Endothelial cell of umbilical vein (primary cell): ENCODE data around the gene EMID1. TPM values are rescaled to one million over a fixed set of nuclear protein-coding genes. Genes with fewer than 3 reads are reported as not detected.

Source experiments
- BruUV-seq: library from RNA; stranded (reverse); fragments of 400-500 nt; replicated peaks from 2 replicates; lab custom pipeline; 2021; lab: Mats Ljungman, UMichigan
- CTCF ChIA-PET: fragments of 300-600, 350-600 bp; sonication (Branson Sonifier 250); formaldehyde crosslinking; loops from one replicate; lab custom pipeline; 2021; ENCODE audit warnings: antibody characterized with exemption, inconsistent platforms; lab: Charles Lee
- POLR2A ChIA-PET: fragments of 300-600, 350-600 bp; sonication (Branson Sonifier 250); formaldehyde crosslinking; loops from one replicate; lab custom pipeline; 2021; ENCODE audit warnings: antibody characterized with exemption, inconsistent platforms; lab: Charles Lee
- DNase-seq: peaks from one replicate; pipeline ENCODE4 v3.0.0-alpha.2; 2011; ENCODE audit warnings: low read depth, low spot score
- FAIRE-seq: peaks from 2 replicates; lab custom pipeline; 2011; peaks lifted over from hg19 to GRCh38; lab: Jason Lieb, UNC
- H2AFZ ChIP-seq: 2 replicates; pipeline ENCODE4 v1.6.0; 2012; ENCODE audit warnings: low read depth, low read length, control low read depth, inconsistent platforms
- H3K27ac ChIP-seq: 2 replicates; pipeline ENCODE4 v1.5.1; 2011; ENCODE audit warnings: low read depth, mild to moderate bottlenecking, control low read depth, low read length, moderate library complexity; ENCODE audit not compliant: insufficient read depth
- H3K27me3 ChIP-seq, 2 experiments: 2 replicates each; pipeline versions ENCODE4 v1.6.0 to v1.6.1; 2011; ENCODE audit warnings: low read length in 2 of 2, mixed read lengths in 1 of 2; ENCODE audit not compliant: control insufficient read depth in 2 of 2, insufficient read depth in 2 of 2
- H3K36me3 ChIP-seq, 2 experiments: 2 replicates in 1 of 2; 3 replicates in 1 of 2; pipeline ENCODE4 v1.5.1; 2011; ENCODE audit warnings: low read length in 2 of 2, mild to moderate bottlenecking in 1 of 2, moderate library complexity in 1 of 2; ENCODE audit not compliant: control insufficient read depth in 2 of 2, insufficient read depth in 2 of 2; ENCODE audit errors: extremely low read depth in 1 of 2
- H3K4me1 ChIP-seq: 3 replicates; pipeline ENCODE4 v1.5.1; 2011; ENCODE audit warnings: mild to moderate bottlenecking, low read length; ENCODE audit not compliant: control insufficient read depth, insufficient read depth; ENCODE audit errors: extremely low read depth
- H3K4me2 ChIP-seq: 2 replicates; pipeline ENCODE4 v1.6.1; 2011; ENCODE audit warnings: low read length, control low read depth, mixed read lengths; ENCODE audit not compliant: insufficient read depth
- H3K4me3 ChIP-seq, 3 experiments: fragments of 200-600 bp in 1 of 3; sonication (generic), shearing (Covaris generic) in 1 of 3; replicated peaks in 1 of 3; 2 replicates each; pipeline ENCODE4 v1.5.1; 2011 to 2016; ENCODE audit warnings: control low read depth in 3 of 3, low read length in 3 of 3, mild to moderate bottlenecking in 2 of 3, inconsistent platforms in 1 of 3, low read depth in 1 of 3, moderate library complexity in 1 of 3; ENCODE audit not compliant: insufficient read depth in 1 of 3
- H3K79me2 ChIP-seq: 2 replicates; pipeline ENCODE4 v1.6.0; 2012; ENCODE audit warnings: low read length, inconsistent platforms; ENCODE audit not compliant: control insufficient read depth, insufficient read depth
- H3K9ac ChIP-seq: replicated peaks from 2 replicates; pipeline ENCODE3; 2011; ENCODE audit warnings: low read length, control low read depth; ENCODE audit not compliant: insufficient read depth; ENCODE audit errors: extremely low read depth
- H3K9me1 ChIP-seq: replicated peaks from 3 replicates; pipeline ENCODE4 v1.6.0; 2011; ENCODE audit warnings: mild to moderate bottlenecking, low read length; ENCODE audit not compliant: control insufficient read depth, insufficient read depth; ENCODE audit errors: extremely low read depth
- H3K9me3 ChIP-seq: replicated peaks from 2 replicates; pipeline ENCODE4 v1.5.1; 2012; ENCODE audit warnings: low read length, inconsistent platforms; ENCODE audit not compliant: control insufficient read depth, insufficient read depth
- H4K20me1 ChIP-seq: replicated peaks from 2 replicates; pipeline ENCODE3; 2011; ENCODE audit warnings: mild to moderate bottlenecking, low read length; ENCODE audit not compliant: control insufficient read depth, insufficient read depth; ENCODE audit errors: extremely low read depth
- EZH2 ChIP-seq: IDR thresholded peaks from 2 replicates; pipeline ENCODE4 v1.6.1; 2012; ENCODE audit warnings: borderline replicate concordance, low read depth, mild to moderate bottlenecking, moderate library complexity, low read length, inconsistent platforms; ENCODE audit not compliant: severe bottlenecking
- FOS ChIP-seq: IDR thresholded peaks from 2 replicates; pipeline ENCODE4 v1.6.1; 2011; ENCODE audit warnings: mild to moderate bottlenecking, low read length, moderate library complexity, borderline replicate concordance; ENCODE audit not compliant: insufficient read depth
- GATA2 ChIP-seq: IDR thresholded peaks from 2 replicates; pipeline ENCODE4 v1.7.0; 2011; ENCODE audit warnings: low read depth, mild to moderate bottlenecking, moderate library complexity, mixed read lengths, low read length; ENCODE audit not compliant: insufficient read length, insufficient read depth
- JUN ChIP-seq: IDR thresholded peaks from 2 replicates; pipeline ENCODE4 v1.6.1; 2011; ENCODE audit warnings: borderline replicate concordance, low read depth; ENCODE audit not compliant: insufficient read length, insufficient read depth
- MYC ChIP-seq: IDR thresholded peaks from one replicate; pipeline ENCODE4 v1.6.1; 2011; ENCODE audit warnings: mild to moderate bottlenecking, low read depth, low read length
- POLR2A ChIP-seq: IDR thresholded peaks from 2 replicates; pipeline ENCODE4 v1.6.1; 2012; ENCODE audit warnings: low read depth, mild to moderate bottlenecking, control low read depth, low read length
- POLR2AphosphoS5 ChIP-seq: IDR thresholded peaks from 2 replicates; pipeline ENCODE4 v1.6.1; 2012; ENCODE audit warnings: low read depth, mild to moderate bottlenecking, control low read depth, low read length, moderate library complexity; ENCODE audit not compliant: insufficient read depth
- dilution Hi-C: fragments of 300-500 bp; cut with MboI; formaldehyde crosslinking; loops from one replicate; pipeline ENCODE4 v1.15.0; 2019; ENCODE audit warnings: low sequenced_read_pairs; ENCODE audit not compliant: extremely low pct_ligation_motif_present
- intact Hi-C: fragments of 100-400 bp; cut with micrococcal nuclease; formaldehyde crosslinking; loops from one replicate; pipeline ENCODE4 v1.10.0; 2022
- polyA plus RNA-seq, 4 experiments: library from polyadenylated mRNA; depleted of rRNA in 3 of 4; stranded (reverse) in 3 of 4; unstranded in 1 of 4; fragments of >200 nt; gene quantifications; 2 replicates each; pipeline versions ENCODE4 v1.2.1 to v1.2.3, GENCODE V29; 2011 to 2012; ENCODE audit warnings: missing spikeins in 1 of 4
- total RNA-seq: library from RNA; stranded (reverse); gene quantifications from 2 replicates; pipeline ENCODE4 v1.2.3, GENCODE V29; 2021
- TF ChIP-seq, protein P1 (sequence below): IDR thresholded peaks from 2 replicates; pipeline ENCODE4 v1.6.1; 2011; ENCODE audit not compliant: insufficient read depth, insufficient read length
- TF ChIP-seq, protein P2 (sequence below), 2 donors: IDR thresholded peaks; 1 replicate in 1 of 2; 2 replicates in 1 of 2; pipeline ENCODE4 v1.5.1; 2011; ENCODE audit warnings: low read length in 2 of 2, mild to moderate bottlenecking in 2 of 2, moderate library complexity in 2 of 2, control low read depth in 1 of 2, inconsistent platforms in 1 of 2, low read depth in 1 of 2; ENCODE audit not compliant: insufficient read depth in 1 of 2; ENCODE audit errors: extremely low read depth in 1 of 2

The EMID1 gene
- total and polyA plus RNA-seq, 2 donors (not counting 3 experiments of a cell fraction or from before 2014, with no cell fraction given) = 0.51 to 0.75 TPM

DNA sequence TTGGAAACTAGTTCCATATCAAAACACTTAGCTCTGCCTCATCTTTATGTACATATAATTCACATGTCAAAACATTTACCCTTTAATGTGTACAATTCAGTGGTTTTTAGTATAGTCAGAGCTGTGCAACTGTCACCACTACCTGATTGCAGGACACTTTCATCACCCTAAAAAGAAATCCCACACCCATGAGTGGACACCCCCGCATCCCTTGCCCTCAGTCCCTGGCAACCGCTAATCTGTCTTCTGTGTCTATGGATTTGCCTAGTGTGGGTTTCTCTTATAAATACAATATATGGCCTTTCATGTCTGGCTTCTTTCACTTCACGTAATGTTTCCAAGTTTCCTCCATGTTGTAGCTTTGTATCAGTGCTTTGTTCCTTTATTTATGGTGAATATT lies 8.6 kb upstream of the EMID1 start:
- H2AFZ ChIP-seq = no peak overlapping the region
- TF ChIP-seq MYC (no peak), EZH2 (no peak), JUN (no peak), GATA2 (no peak), POLR2AphosphoS5 (no peak), FOS (no peak), POLR2A (no peak)
- TF ChIP-seq, protein P1, sequence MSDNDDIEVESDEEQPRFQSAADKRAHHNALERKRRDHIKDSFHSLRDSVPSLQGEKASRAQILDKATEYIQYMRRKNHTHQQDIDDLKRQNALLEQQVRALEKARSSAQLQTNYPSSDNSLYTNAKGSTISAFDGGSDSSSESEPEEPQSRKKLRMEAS = no peak
- TF ChIP-seq, protein P2, sequence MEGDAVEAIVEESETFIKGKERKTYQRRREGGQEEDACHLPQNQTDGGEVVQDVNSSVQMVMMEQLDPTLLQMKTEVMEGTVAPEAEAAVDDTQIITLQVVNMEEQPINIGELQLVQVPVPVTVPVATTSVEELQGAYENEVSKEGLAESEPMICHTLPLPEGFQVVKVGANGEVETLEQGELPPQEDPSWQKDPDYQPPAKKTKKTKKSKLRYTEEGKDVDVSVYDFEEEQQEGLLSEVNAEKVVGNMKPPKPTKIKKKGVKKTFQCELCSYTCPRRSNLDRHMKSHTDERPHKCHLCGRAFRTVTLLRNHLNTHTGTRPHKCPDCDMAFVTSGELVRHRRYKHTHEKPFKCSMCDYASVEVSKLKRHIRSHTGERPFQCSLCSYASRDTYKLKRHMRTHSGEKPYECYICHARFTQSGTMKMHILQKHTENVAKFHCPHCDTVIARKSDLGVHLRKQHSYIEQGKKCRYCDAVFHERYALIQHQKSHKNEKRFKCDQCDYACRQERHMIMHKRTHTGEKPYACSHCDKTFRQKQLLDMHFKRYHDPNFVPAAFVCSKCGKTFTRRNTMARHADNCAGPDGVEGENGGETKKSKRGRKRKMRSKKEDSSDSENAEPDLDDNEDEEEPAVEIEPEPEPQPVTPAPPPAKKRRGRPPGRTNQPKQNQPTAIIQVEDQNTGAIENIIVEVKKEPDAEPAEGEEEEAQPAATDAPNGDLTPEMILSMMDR (IDR thresholded peaks at IDR 0.05; ENCODE audit: extremely low read depth in 1 of 2, insufficient read depth in 1 of 2, low read depth in 1 of 2, low read length in 2 of 2) = no peak
- CTCF ChIA-PET = interaction anchor here (0.6 to 1.4 kb wide), 5 partner anchors 10 to 43 kb away, joined by 3 to 5 read pairs (median 3); no protein-coding TSS in a partner anchor
- no peaks in the 10 kb centered on the region for H3K36me3 ChIP-seq
- intact Hi-C loops (no loop called here), dilution Hi-C loops (no loop called here)
- no peaks in the 10 kb centered on the region for H3K79me2 ChIP-seq
- peaks cover 4% of the 10 kb centered on the region for H3K4me1 ChIP-seq
- BruUV-seq = no TSS peak
- POLR2A ChIA-PET = no interaction called here
- no peaks in the 10 kb centered on the region for H3K9me3 ChIP-seq
- no peaks in the 10 kb centered on the region for H3K9me1 ChIP-seq
- H3K9ac ChIP-seq = no peak overlapping the region
- H3K4me2 ChIP-seq = no peak overlapping the region
- H4K20me1 ChIP-seq = no peaks in the 10 kb centered on the region
- FAIRE-seq = no peak
- no peak for DNase-seq
- H3K27me3 ChIP-seq = no peaks in the 10 kb centered on the region
- no peak overlapping the region for H3K27ac ChIP-seq
- no peak overlapping the region for H3K4me3 ChIP-seq
